Upper lobe of right lung (tissue), 1 donor: Measurements from ENCODE around the gene APOB. TPM values are rescaled to one million over a fixed set of nuclear protein-coding genes. Genes with fewer than 3 reads are reported as not detected.

Experiments used
- ATAC-seq: fragments of 200-7000 bp; cut with Tn5 transposase; one replicate; pipeline ENCODE4 v1.9.1; 2020; ENCODE audit warnings: mild to moderate bottlenecking, moderate library complexity
- DNase-seq: peaks from one replicate; pipeline ENCODE4 v3.0.0-alpha.2; 2020
- H3K27ac ChIP-seq: fragments of 200-600 bp; one replicate; pipeline ENCODE4 v1.8.0; 2022
- H3K27me3 ChIP-seq: fragments of 200-600 bp; one replicate; pipeline ENCODE4 v1.8.0; 2022; ENCODE audit warnings: mild to moderate bottlenecking
- H3K36me3 ChIP-seq: fragments of 200-600 bp; one replicate; pipeline ENCODE4 v1.8.0; 2022
- H3K4me1 ChIP-seq: fragments of 200-600 bp; one replicate; pipeline ENCODE4 v1.8.0; 2022
- H3K4me3 ChIP-seq: fragments of 200-600 bp; one replicate; pipeline ENCODE4 v1.8.0; 2022; ENCODE audit warnings: mild to moderate bottlenecking
- H3K9me3 ChIP-seq: fragments of 200-600 bp; one replicate; pipeline ENCODE4 v1.8.0; 2022
- intact Hi-C: fragments of 100-400 bp; cut with DNase I; formaldehyde crosslinking; loops from one replicate; pipeline ENCODE4 v1.11.0; 2022
- total RNA-seq: library from RNA; stranded (reverse); fragmentation: NEBNext Ultra II Directional; extraction: Animal tissue kit (Norgen Biotek cat#: 25700); gene quantifications from one replicate; pipeline ENCODE4 v1.2.1, GENCODE V29; 2021
- TF ChIP-seq, protein P1 (sequence below): fragments of 200-600 bp; IDR thresholded peaks from one replicate; pipeline ENCODE4 v1.8.0; 2022; ENCODE audit warnings: antibody characterized with exemption
- donor health status: DM: no; HTN: yes; CAD: no; lungs with severe emphysema.

APOB gene
- total RNA-seq, 1 donor from 2014 or later = 0.49 TPM

GRCh38 chr2:21072477-21073242 lies 28.8 kb upstream of the APOB start:
- H3K4me3 ChIP-seq = no peak overlapping the region
- TF ChIP-seq, protein P1, sequence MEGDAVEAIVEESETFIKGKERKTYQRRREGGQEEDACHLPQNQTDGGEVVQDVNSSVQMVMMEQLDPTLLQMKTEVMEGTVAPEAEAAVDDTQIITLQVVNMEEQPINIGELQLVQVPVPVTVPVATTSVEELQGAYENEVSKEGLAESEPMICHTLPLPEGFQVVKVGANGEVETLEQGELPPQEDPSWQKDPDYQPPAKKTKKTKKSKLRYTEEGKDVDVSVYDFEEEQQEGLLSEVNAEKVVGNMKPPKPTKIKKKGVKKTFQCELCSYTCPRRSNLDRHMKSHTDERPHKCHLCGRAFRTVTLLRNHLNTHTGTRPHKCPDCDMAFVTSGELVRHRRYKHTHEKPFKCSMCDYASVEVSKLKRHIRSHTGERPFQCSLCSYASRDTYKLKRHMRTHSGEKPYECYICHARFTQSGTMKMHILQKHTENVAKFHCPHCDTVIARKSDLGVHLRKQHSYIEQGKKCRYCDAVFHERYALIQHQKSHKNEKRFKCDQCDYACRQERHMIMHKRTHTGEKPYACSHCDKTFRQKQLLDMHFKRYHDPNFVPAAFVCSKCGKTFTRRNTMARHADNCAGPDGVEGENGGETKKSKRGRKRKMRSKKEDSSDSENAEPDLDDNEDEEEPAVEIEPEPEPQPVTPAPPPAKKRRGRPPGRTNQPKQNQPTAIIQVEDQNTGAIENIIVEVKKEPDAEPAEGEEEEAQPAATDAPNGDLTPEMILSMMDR = no peak
- H3K36me3 ChIP-seq = no peaks in the 10 kb centered on the region
- H3K27me3 ChIP-seq = no peaks in the 10 kb centered on the region
- H3K4me1 ChIP-seq = no peaks in the 10 kb centered on the region
- no peak overlapping the region for H3K27ac ChIP-seq
- intact Hi-C loops = no loop called here
- no peak for DNase-seq
- H3K9me3 ChIP-seq = no peaks in the 10 kb centered on the region
- no peak for ATAC-seq

- no peaks in the 10 kb centered on the region for H3K27me3 ChIP-seq
- H3K4me1 ChIP-seq = no peaks in the 10 kb centered on the region
- TF ChIP-seq, protein P1 = no peak
- H3K27ac ChIP-seq = no peak overlapping the region
- DNase-seq (no peak), ATAC-seq (no peak)
- no peak overlapping the region for H3K4me3 ChIP-seq
- intact Hi-C loops = no loop called here
- H3K9me3 ChIP-seq = no peaks in the 10 kb centered on the region
- no peaks in the 10 kb centered on the region for H3K36me3 ChIP-seq
Observed at GRCh38 chr2:21070341-21071257, 26.7 kb upstream of the APOB start.

DNA sequence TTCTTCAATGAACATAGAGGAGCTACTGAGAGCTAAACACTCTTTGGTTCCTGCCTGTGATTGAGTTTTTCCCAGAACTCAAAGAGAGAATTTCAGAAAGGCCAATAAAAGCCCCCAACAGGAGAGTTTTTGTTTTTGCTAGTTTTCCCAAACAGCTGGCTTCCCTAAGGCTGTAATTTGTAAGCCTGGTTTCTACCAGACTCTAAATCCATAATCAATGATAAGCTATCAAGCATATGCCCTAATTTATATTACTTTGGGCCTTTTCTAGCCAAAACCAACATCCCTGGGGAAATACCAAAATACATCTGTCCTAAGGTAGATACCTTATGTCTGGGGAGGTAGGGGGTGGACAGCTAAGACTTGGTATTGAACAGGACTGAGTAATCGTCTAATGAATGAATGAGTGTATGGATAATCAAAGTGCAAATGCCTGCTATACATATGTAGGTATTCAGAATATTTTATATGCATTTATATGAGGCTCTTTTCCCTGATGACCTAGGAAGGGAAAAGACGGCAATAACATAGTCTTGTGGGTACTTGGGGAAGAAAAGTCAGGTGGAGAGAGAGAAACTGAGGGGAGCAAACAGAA lies 26.0 kb upstream of the APOB start:
- intact Hi-C loops = no loop called here
- TF ChIP-seq, protein P1 = no peak
- Histone ChIP-seq H3K4me1 (no peaks in the 10 kb centered on the region), H3K27me3 (no peaks in the 10 kb centered on the region), H3K36me3 (no peaks in the 10 kb centered on the region), H3K4me3 (no peak overlapping the region), H3K27ac (no peak overlapping the region), H3K9me3 (no peaks in the 10 kb centered on the region)
- ATAC-seq = no peak
- DNase-seq = no peak

DNA sequence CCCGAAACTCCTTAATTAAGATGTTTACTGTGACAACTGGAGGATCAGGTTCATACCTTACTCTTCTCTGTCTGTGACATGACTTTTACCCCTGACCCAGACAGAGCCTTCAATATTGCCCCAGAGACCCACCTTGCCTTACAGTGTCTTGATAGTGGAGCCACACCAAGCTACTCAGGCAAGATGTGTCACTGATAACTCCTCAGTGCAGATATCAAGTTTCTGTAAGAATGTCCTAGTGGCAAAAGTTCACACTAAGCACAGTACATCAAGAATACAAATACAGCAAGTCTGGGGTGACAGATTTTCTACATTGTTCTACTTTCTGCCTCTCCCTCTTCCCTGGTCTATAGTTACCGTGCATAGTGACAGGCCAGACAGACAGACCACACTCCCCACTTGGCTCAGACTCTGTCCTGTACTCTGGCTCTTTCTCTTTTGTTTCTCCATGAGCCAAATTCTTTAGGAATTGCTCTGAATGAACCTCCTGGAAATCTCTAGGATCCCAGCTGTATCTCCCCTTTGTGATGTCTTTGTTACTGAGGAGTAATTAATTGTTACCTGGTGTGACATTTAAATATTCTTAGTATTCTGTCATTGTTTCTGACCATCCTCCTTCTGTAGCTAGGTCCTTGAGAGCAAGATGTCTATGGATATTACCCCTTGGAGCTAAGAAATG lies 24.1 kb upstream of the APOB start:
- Histone ChIP-seq H3K36me3 (no peaks in the 10 kb centered on the region), H3K9me3 (no peaks in the 10 kb centered on the region), H3K4me1 (no peaks in the 10 kb centered on the region), H3K4me3 (no peak overlapping the region), H3K27ac (no peak overlapping the region), H3K27me3 (no peaks in the 10 kb centered on the region)
- DNase-seq (no peak), ATAC-seq (no peak)
- intact Hi-C loops = no loop called here
- TF ChIP-seq, protein P1 = no peak

GRCh38 chr2:21067125-21067524 lies 23.3 kb upstream of the APOB start:
- DNase-seq = no peak

More at GRCh38 chr2:21067125-21067524, 23.3 kb upstream of the APOB start:
- Histone ChIP-seq H3K36me3 (no peaks in the 10 kb centered on the region), H3K4me3 (no peak overlapping the region), H3K27me3 (no peaks in the 10 kb centered on the region), H3K4me1 (no peaks in the 10 kb centered on the region), H3K9me3 (no peaks in the 10 kb centered on the region), H3K27ac (no peak overlapping the region)
- no peak for ATAC-seq
- TF ChIP-seq, protein P1 = no peak
- intact Hi-C loops = no loop called here
